AG04450 (cell line): ENCODE data around the gene HILPDA. TPM values are rescaled to one million over a fixed set of nuclear protein-coding genes. Genes with fewer than 3 reads are reported as not detected.

Experiments
- CTCF ChIA-PET: fragments of 300-600, 350-600 bp; formaldehyde crosslinking; extraction: SDS; loops from one replicate; lab custom pipeline; 2022; ENCODE audit warnings: antibody characterized with exemption, inconsistent platforms; lab: Charles Lee
- POLR2A ChIA-PET: fragments of 350-600 bp; formaldehyde crosslinking; extraction: SDS; loops from one replicate; lab custom pipeline; 2021; ENCODE audit warnings: antibody characterized with exemption, inconsistent platforms; lab: Yijun Ruan, JAX
- DNase-seq: peaks from one replicate; pipeline ENCODE4 v3.0.0-alpha.2; 2011; ENCODE audit warnings: low read depth, low spot score
- H3K27ac ChIP-seq: one replicate; pipeline ENCODE4 v1.5.1; 2012; ENCODE audit warnings: low read depth, low read length, control low read depth
- H3K27me3 ChIP-seq: one replicate; pipeline ENCODE4 v1.6.0; 2012; ENCODE audit warnings: low read length; ENCODE audit not compliant: control insufficient read depth, insufficient read depth
- H3K4me3 ChIP-seq: 2 replicates; pipeline ENCODE4 v1.5.1; 2011; ENCODE audit warnings: mild to moderate bottlenecking, low read depth, low read length, control low read depth
- H3K9me3 ChIP-seq: 2 replicates; pipeline ENCODE4 v1.5.1; 2012; ENCODE audit warnings: low read length; ENCODE audit not compliant: control insufficient read depth, insufficient read depth
- CTCF ChIP-seq: IDR thresholded peaks from 2 replicates; pipeline ENCODE4 v1.5.1; 2011; ENCODE audit warnings: low read depth, low read length, control low read depth, inconsistent platforms
- polyA plus RNA-seq: library from polyadenylated mRNA; depleted of rRNA; stranded (reverse); fragments of >200 nt; gene quantifications from 2 replicates; pipeline ENCODE4 v1.2.3, GENCODE V29; 2011

Gene HILPDA
- polyA plus RNA-seq, 1 experiment, result 15.9 TPM

- H3K4me3 ChIP-seq, result no peak overlapping the region
- ChIA-PET POLR2A (no interaction called here), CTCF (interaction anchor here (0.5 to 8.5 kb wide), 4 partner anchors 11 to 24 kb away, joined by 3 to 95 read pairs (median 10); no protein-coding TSS in a partner anchor)
- peaks cover 12% of the 10 kb centered on the region for H3K27me3 ChIP-seq
- H3K9me3 ChIP-seq, result no peaks in the 10 kb centered on the region
- H3K27ac ChIP-seq, result no peak overlapping the region
- TF ChIP-seq CTCF, result no peak
- DNase-seq, result no peak
Measured at GRCh38 chr7:128437426-128438332, 18.0 kb upstream of the HILPDA start.

- no peak overlapping the region for H3K27ac ChIP-seq
- H3K9me3 ChIP-seq, result no peaks in the 10 kb centered on the region
- no peak overlapping the region for H3K4me3 ChIP-seq
- peaks cover 12% of the 10 kb centered on the region for H3K27me3 ChIP-seq
- ChIA-PET POLR2A (no interaction called here), CTCF (interaction anchor here (8.5 kb wide), 1 partner anchor 16 kb away, joined by 95 read pairs; no protein-coding TSS in a partner anchor)
- no peak for TF ChIP-seq CTCF
- DNase-seq, result no peak
Measured at GRCh38 chr7:128442356-128442755, 13.3 kb upstream of the HILPDA start.

- no peak for DNase-seq
- CTCF ChIA-PET, result interaction anchor here (1.4 to 8.5 kb wide), 3 partner anchors 16 to 18 kb away, joined by 3 to 95 read pairs (median 5); no protein-coding TSS in a partner anchor
- Histone ChIP-seq H3K27me3 (peaks cover 14% of the 10 kb centered on the region), H3K4me3 (no peak overlapping the region), H3K27ac (no peak overlapping the region), H3K9me3 (no peaks in the 10 kb centered on the region)
- TF ChIP-seq CTCF, result no peak
- POLR2A ChIA-PET, result interaction anchor here (0.9 kb wide), 1 partner anchor 12 kb away, joined by 3 read pairs; the partner anchor contains the start of gene HILPDA
Measured at GRCh38 chr7:128443831-128444600, 11.7 kb upstream of the HILPDA start.

DNA sequence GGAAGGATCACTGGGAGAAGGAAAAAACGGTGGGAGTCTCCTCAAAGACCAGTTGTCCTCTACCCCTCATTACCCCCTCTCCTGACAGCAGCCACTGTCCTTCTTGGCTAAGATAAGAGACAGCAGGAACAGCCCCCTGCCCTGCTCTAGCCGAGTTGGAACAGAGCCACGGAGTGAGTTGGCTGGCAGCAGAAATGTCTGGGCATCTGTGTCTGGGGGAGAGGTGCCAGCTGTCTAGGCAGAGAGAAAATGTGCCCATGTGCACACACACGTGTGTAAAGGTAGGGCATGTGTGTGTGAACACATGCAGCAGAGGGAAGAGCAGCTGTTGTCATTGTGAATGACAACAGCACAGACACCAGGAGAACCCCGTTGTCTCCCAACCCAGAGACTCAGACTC is 9.4 kb upstream of the HILPDA start:
- Histone ChIP-seq H3K27ac (no peak overlapping the region), H3K9me3 (no peaks in the 10 kb centered on the region), H3K4me3 (no peak overlapping the region), H3K27me3 (peaks cover 14% of the 10 kb centered on the region)
- ChIA-PET POLR2A (no interaction called here), CTCF (interaction anchor here (0.8 to 1.1 kb wide), 2 partner anchors 19 to 21 kb away, joined by 3 to 6 read pairs; no protein-coding TSS in a partner anchor)
- no peak for DNase-seq
- no peak for TF ChIP-seq CTCF
